Fibroblast of lung (primary cell): ENCODE measurements around the gene JPH3.

Experiments used
- CTCF ChIP-seq, 2 donors: IDR thresholded peaks in 1 of 2; conservative IDR thresholded peaks in 1 of 2; 1 replicate in 1 of 2; 2 replicates in 1 of 2; pipeline ENCODE4 v1.5.1; 2011 to 2012; ENCODE audit warnings: low read length in 2 of 2, control low read depth in 1 of 2, inconsistent platforms in 1 of 2, low read depth in 1 of 2, mild to moderate bottlenecking in 1 of 2
- EZH2 ChIP-seq: IDR thresholded peaks from 2 replicates; pipeline ENCODE4 v1.5.1; 2012; ENCODE audit warnings: low read length, control low read depth, mild to moderate bottlenecking; ENCODE audit errors: missing control alignments

DNA sequence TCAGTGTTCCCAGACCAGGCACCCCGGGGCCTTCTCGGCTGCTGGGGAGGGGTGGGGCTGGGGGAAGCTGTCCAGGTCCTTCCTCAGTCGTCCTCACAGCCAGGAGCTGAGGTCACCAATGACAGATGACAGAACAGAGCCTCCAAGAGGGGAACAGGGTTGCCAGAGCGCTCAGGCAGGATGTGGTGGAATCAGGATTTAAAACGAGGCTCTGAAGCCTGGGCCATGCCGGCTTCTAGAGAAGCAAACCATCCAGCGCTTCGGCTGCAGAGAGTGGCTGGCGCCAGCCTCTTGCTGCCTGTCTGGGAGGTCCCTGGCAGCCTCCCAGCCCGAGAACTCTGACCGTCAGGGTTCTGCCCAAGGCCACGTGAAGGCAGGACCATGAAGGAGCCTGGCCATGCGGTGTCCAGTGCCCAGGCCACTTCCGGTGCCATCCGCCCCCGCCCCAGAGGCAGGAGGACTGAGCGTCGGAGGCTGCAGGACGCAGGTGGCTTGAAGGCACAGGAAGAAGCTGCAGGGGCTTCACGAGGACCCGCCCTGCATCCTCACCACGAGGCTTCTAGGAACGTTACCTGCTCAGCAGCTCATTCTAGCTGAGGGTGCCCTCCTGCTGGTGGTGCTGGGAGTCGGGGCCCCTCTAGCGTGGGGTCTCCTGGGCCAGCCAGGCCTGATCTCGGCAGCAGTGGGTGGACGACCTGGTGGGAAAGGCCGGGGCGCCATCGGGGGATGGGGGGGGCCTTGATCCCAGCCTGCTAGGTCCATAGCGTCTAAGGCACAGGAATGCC, 85.0 kb downstream of the JPH3 start:
- TF ChIP-seq CTCF (conservative IDR thresholded peaks at IDR 0.05 in 1 of 2, IDR thresholded peaks at IDR 0.05 in 1 of 2; ENCODE audit: low read depth in 1 of 2, low read length in 2 of 2): no peak
- no peak for TF ChIP-seq EZH2
